Calu3 (cell line): ENCODE measurements around the gene MED22. TPM values are rescaled to one million over a fixed set of nuclear protein-coding genes. Genes with fewer than 3 reads are reported as not detected.
"Not testable (repeated sequence)": the region's sequence is repeated elsewhere in the genome, so short reads cannot be mapped to it uniquely, and the experiment has no call there.

Experiments
- BruUV-seq: library from RNA; stranded (reverse); fragments of 400-500 nt; replicated peaks from 2 replicates; lab custom pipeline; 2021; lab: Mats Ljungman, UMichigan
- CTCF ChIA-PET: fragments of 300-600 bp; sonication (Branson Sonifier 250); formaldehyde crosslinking; loops from one replicate; lab custom pipeline; 2022; ENCODE audit warnings: antibody characterized with exemption; lab: Charles Lee
- DNase-seq: peaks from one replicate; pipeline ENCODE4 v3.0.0; 2022
- H3K27ac Mint-ChIP-seq: one replicate; pipeline ENCODE4 v1.8.0; 2022; ENCODE audit warnings: mixed read lengths; ENCODE audit not compliant: unreplicated experiment
- H3K27me3 Mint-ChIP-seq: one replicate; pipeline ENCODE4 v1.8.0; 2022; ENCODE audit warnings: mixed read lengths; ENCODE audit not compliant: unreplicated experiment
- H3K36me3 Mint-ChIP-seq: one replicate; pipeline ENCODE4 v1.8.0; 2022; ENCODE audit warnings: mild to moderate bottlenecking, moderate library complexity, mixed read lengths; ENCODE audit not compliant: insufficient read depth, unreplicated experiment
- H3K4me1 Mint-ChIP-seq: one replicate; pipeline ENCODE4 v1.8.0; 2022; ENCODE audit warnings: mild to moderate bottlenecking, low read depth, mixed read lengths; ENCODE audit not compliant: unreplicated experiment
- H3K4me3 Mint-ChIP-seq: one replicate; pipeline ENCODE4 v1.8.0; 2022; ENCODE audit warnings: mild to moderate bottlenecking, low read depth, moderate library complexity, mixed read lengths; ENCODE audit not compliant: unreplicated experiment
- H3K9me3 Mint-ChIP-seq: one replicate; pipeline ENCODE4 v1.8.0; 2022; ENCODE audit warnings: low read depth, mixed read lengths; ENCODE audit not compliant: unreplicated experiment
- CTCF ChIP-seq: fragments of 200-600 bp; IDR thresholded peaks from one replicate; pipeline ENCODE4 v1.8.0; 2022; ENCODE audit warnings: antibody characterized with exemption; ENCODE audit not compliant: unreplicated experiment
- intact Hi-C: fragments of 100-400 bp; cut with micrococcal nuclease; formaldehyde crosslinking; loops from one replicate; pipeline ENCODE4 v1.10.0; 2022; ENCODE audit not compliant: unreplicated experiment
- total RNA-seq: library from RNA; stranded (reverse); gene quantifications from 2 replicates; pipeline ENCODE4 v1.2.3, GENCODE V29; 2022

MED22 gene
- total RNA-seq, 1 experiment from 2014 or later: 27.6 TPM

GRCh38 chr9:133331641-133332380 lies 16.1 kb downstream of the MED22 start:
- Mint-ChIP-seq H3K4me3 (no peak overlapping the region), H3K27me3 (no peaks in the 10 kb centered on the region), H3K36me3 (peaks cover 57% of the 10 kb centered on the region), H3K9me3 (peaks cover 4% of the 10 kb centered on the region), H3K4me1 (peaks cover 36% of the 10 kb centered on the region), H3K27ac (no peak overlapping the region)
- DNase-seq: no peak
- CTCF ChIA-PET: interaction anchor here (0.6 kb wide), 2 partner anchors 146 to 160 kb away, joined by 3 read pairs; no protein-coding TSS in a partner anchor
- intact Hi-C loops: no loop called here
- no peak for TF ChIP-seq CTCF
- BruUV-seq: no TSS peak

- no TSS peak for BruUV-seq
- Mint-ChIP-seq H3K4me1 (peaks cover 36% of the 10 kb centered on the region), H3K4me3 (no peak overlapping the region), H3K27me3 (no peaks in the 10 kb centered on the region), H3K9me3 (peaks cover 4% of the 10 kb centered on the region), H3K27ac (no peak overlapping the region), H3K36me3 (peaks cover 52% of the 10 kb centered on the region)
- no peak for DNase-seq
- TF ChIP-seq CTCF: no peak
- CTCF ChIA-PET: interaction anchor here (0.7 kb wide), 2 partner anchors 47 to 79 kb away, joined by 3 read pairs; no protein-coding TSS in a partner anchor
- intact Hi-C loops: no loop called here
These were observed 16.7 kb downstream of the MED22 start for GRCh38 chr9:133331221-133331620.

GRCh38 chr9:133329306-133330156 lies 18.4 kb downstream of the MED22 start:
- BruUV-seq, H3K27me3 Mint-ChIP-seq, H3K9me3 Mint-ChIP-seq, H3K4me3 Mint-ChIP-seq: not testable (repeated sequence)
- TF ChIP-seq CTCF: peak; percentile 37
- intact Hi-C loops: loop anchor here (1.0 kb wide), 1 partner anchor 143 kb away; no protein-coding TSS in a partner anchor
- DNase-seq: peak; percentile 39
- H3K36me3 Mint-ChIP-seq: peaks cover 36% of the 10 kb centered on the region
- H3K27ac Mint-ChIP-seq: peak overlapping the region; percentile 82
- H3K4me1 Mint-ChIP-seq: peaks cover 34% of the 10 kb centered on the region
- CTCF ChIA-PET: interaction anchor here (0.5 to 2.8 kb wide), 3 partner anchors 91 to 146 kb away, joined by 3 to 46 read pairs (median 5); no protein-coding TSS in a partner anchor

GRCh38 chr9:133327834-133328484 lies 20.0 kb downstream of the MED22 start:
- H3K4me3 Mint-ChIP-seq: no peak overlapping the region
- CTCF ChIA-PET: interaction anchor here (2.8 kb wide), 1 partner anchor 141 kb away, joined by 46 read pairs; no protein-coding TSS in a partner anchor
- H3K9me3 Mint-ChIP-seq: peaks cover 7% of the 10 kb centered on the region
- intact Hi-C loops: no loop called here
- H3K36me3 Mint-ChIP-seq: peaks cover 28% of the 10 kb centered on the region
- peaks cover 16% of the 10 kb centered on the region for H3K27me3 Mint-ChIP-seq
- DNase-seq: no peak
- no peak overlapping the region for H3K27ac Mint-ChIP-seq
- TF ChIP-seq CTCF: no peak
- peaks cover 26% of the 10 kb centered on the region for H3K4me1 Mint-ChIP-seq
- BruUV-seq: no TSS peak

- H3K9me3 Mint-ChIP-seq, BruUV-seq, intact Hi-C loops, CTCF ChIA-PET, H3K27ac Mint-ChIP-seq, DNase-seq, H3K4me3 Mint-ChIP-seq: not testable (repeated sequence)
- peaks cover 24% of the 10 kb centered on the region for H3K27me3 Mint-ChIP-seq
- H3K36me3 Mint-ChIP-seq: peaks cover 24% of the 10 kb centered on the region
- peaks cover 26% of the 10 kb centered on the region for H3K4me1 Mint-ChIP-seq
These were observed 20.9 kb downstream of the MED22 start for GRCh38 chr9:133327021-133327420.
